HepG2 (cell line): ENCODE data around the gene TTC28. TPM values are rescaled to one million over a fixed set of nuclear protein-coding genes. Genes with fewer than 3 reads are reported as not detected.

Experiments
- ATAC-seq: fragments of 200-7000 bp; cut with Tn5 transposase; 3 replicates; pipeline ENCODE4 v1.9.1; 2020; ENCODE audit warnings: mild to moderate bottlenecking, moderate library complexity
- BruUV-seq: library from RNA; stranded (reverse); fragments of 400-500 nt; replicated peaks from 2 replicates; lab custom pipeline; 2021; lab: Mats Ljungman, UMichigan
- CTCF ChIA-PET: fragments of 300-600 bp; formaldehyde crosslinking; extraction: SDS; loops from one replicate; lab custom pipeline; 2021; ENCODE audit warnings: low total read pairs, inconsistent platforms, low intra/inter-chr PET ratio; lab: Yijun Ruan, JAX
- POLR2A ChIA-PET: fragments of 350-600 bp; sonication (Branson Sonifier 250); formaldehyde crosslinking; loops from one replicate; lab custom pipeline; 2020; ENCODE audit warnings: antibody characterized with exemption, inconsistent platforms; lab: Yijun Ruan, JAX
- DNase-seq: peaks from one replicate; pipeline ENCODE4 v3.0.0-alpha.2; 2015; ENCODE audit warnings: low spot score
- FAIRE-seq: peaks from 3 replicates; lab custom pipeline; 2011; peaks lifted over from hg19 to GRCh38; lab: Jason Lieb, UNC
- H2AFZ ChIP-seq: one replicate; pipeline ENCODE4 v1.6.1; 2011; ENCODE audit warnings: low read length, inconsistent platforms
- H3K27ac ChIP-seq: fragments of 300-600 bp; 3 replicates; pipeline ENCODE4 v1.8.0; 2011; ENCODE audit warnings: mixed run types, mild to moderate bottlenecking, mixed read lengths, low read length, inconsistent platforms; ENCODE audit not compliant: insufficient read depth; ENCODE audit errors: extremely low read length
- H3K27me3 ChIP-seq, 2 experiments: fragments of 200-600 bp in 1 of 2; 2 replicates in 1 of 2; 3 replicates in 1 of 2; pipeline versions ENCODE4 v1.6.0 to v1.8.0; 2011; ENCODE audit warnings: low read length in 2 of 2, mild to moderate bottlenecking in 2 of 2, moderate library complexity in 2 of 2, inconsistent platforms in 1 of 2; ENCODE audit not compliant: insufficient read depth in 2 of 2, control insufficient read depth in 1 of 2
- H3K36me3 ChIP-seq, 2 experiments: fragments of 200-600 bp in 1 of 2; replicated peaks in 1 of 2; 2 replicates in 1 of 2; 3 replicates in 1 of 2; pipeline versions ENCODE4 v1.5.1 to v1.8.0; 2011; ENCODE audit warnings: low read length in 2 of 2, inconsistent platforms in 1 of 2; ENCODE audit not compliant: insufficient read depth in 2 of 2, control insufficient read depth in 1 of 2
- H3K4me1 ChIP-seq: 2 replicates; pipeline ENCODE4 v1.5.1; 2012; ENCODE audit warnings: low read length, inconsistent platforms; ENCODE audit not compliant: insufficient read depth
- H3K4me2 ChIP-seq: 2 replicates; pipeline ENCODE4 v1.6.0; 2011; ENCODE audit warnings: low read depth, low read length, inconsistent platforms
- H3K4me3 ChIP-seq, 3 experiments: fragments of 200-600 bp in 1 of 3; sonication (generic), shearing (Covaris generic) in 1 of 3; replicated peaks in 1 of 3; 2 replicates each; pipeline ENCODE4 v1.5.1; 2011 to 2016; ENCODE audit warnings: low read length in 3 of 3, inconsistent platforms in 2 of 3, low read depth in 2 of 3, mild to moderate bottlenecking in 2 of 3, control low read depth in 1 of 3, mixed read lengths in 1 of 3; ENCODE audit not compliant: insufficient read depth in 1 of 3
- H3K79me2 ChIP-seq: one replicate; pipeline ENCODE4 v1.6.1; 2011; ENCODE audit warnings: low read length, inconsistent platforms; ENCODE audit not compliant: insufficient read depth
- H3K9ac ChIP-seq: 2 replicates; pipeline ENCODE4 v1.6.0; 2011; ENCODE audit warnings: mild to moderate bottlenecking, low read depth, low read length, inconsistent platforms; ENCODE audit not compliant: insufficient read depth
- H3K9me3 ChIP-seq: 2 replicates; pipeline ENCODE4 v1.5.1; 2012; ENCODE audit warnings: mild to moderate bottlenecking, low read length
- H4K20me1 ChIP-seq: 2 replicates; pipeline ENCODE4 v1.6.0; 2011; ENCODE audit warnings: inconsistent platforms, mild to moderate bottlenecking, low read length, moderate library complexity; ENCODE audit not compliant: insufficient read depth
- CHD4 ChIP-seq: fragments of 200-600 bp; sonication (generic); IDR thresholded peaks from 2 replicates; pipeline ENCODE4 v1.7.0; 2017; ENCODE audit warnings: mild to moderate bottlenecking, low read length, borderline replicate concordance
- IRF2 ChIP-seq: IDR thresholded peaks from 2 replicates; pipeline ENCODE4 v1.6.1; 2018; ENCODE audit warnings: missing genetic modification reagents, missing compliant biosample characterization
- KLF6 ChIP-seq: IDR thresholded peaks from 2 replicates; pipeline ENCODE4 v1.8.0; 2016; ENCODE audit warnings: missing biosample characterization, missing genetic modification reagents
- LRRFIP1 ChIP-seq: sonication (generic); formaldehyde crosslinking; conservative IDR thresholded peaks from 2 replicates; pipeline ENCODE4 v1.4.0; 2020; ENCODE audit warnings: missing genetic modification reagents
- NCOA2 ChIP-seq: sonication (generic); formaldehyde crosslinking; IDR thresholded peaks from 2 replicates; pipeline ENCODE4 v1.8.0; 2022; ENCODE audit warnings: inconsistent platforms
- NFE2L2 ChIP-seq: fragments of 150-350 bp; IDR thresholded peaks from 2 replicates; pipeline ENCODE4 v1.6.1; 2014; ENCODE audit warnings: low read length
- PCBP2 ChIP-seq: fragments of 200-400 bp; formaldehyde crosslinking; optimal IDR thresholded peaks from 2 replicates; pipeline ENCODE3; 2018; ENCODE audit warnings: low read length, low read depth; ENCODE audit not compliant: poor library complexity, severe bottlenecking
- SNAPC4 ChIP-seq: sonication (generic); formaldehyde crosslinking; IDR thresholded peaks from 2 replicates; pipeline ENCODE4 v1.4.0; 2020; ENCODE audit warnings: mild to moderate bottlenecking, missing genetic modification reagents
- STAG1 ChIP-seq: sonication (generic); formaldehyde crosslinking; IDR thresholded peaks from 2 replicates; pipeline ENCODE4 v1.4.0; 2020; ENCODE audit warnings: missing genetic modification reagents
- YEATS2 ChIP-seq: sonication (generic); formaldehyde crosslinking; IDR thresholded peaks from 2 replicates; pipeline ENCODE4 v1.4.0; 2020; ENCODE audit warnings: missing genetic modification reagents, borderline replicate concordance
- ZNF18 ChIP-seq: sonication (generic); formaldehyde crosslinking; IDR thresholded peaks from 2 replicates; pipeline ENCODE4 v1.8.0; 2022; ENCODE audit warnings: mild to moderate bottlenecking, missing genetic modification reagents; ENCODE audit not compliant: insufficient replicate concordance
- ZNF333 ChIP-seq: sonication (generic); formaldehyde crosslinking; IDR thresholded peaks from 2 replicates; pipeline ENCODE4 v1.4.0; 2020; ENCODE audit warnings: mild to moderate bottlenecking, missing genetic modification reagents, borderline replicate concordance
- ZNF414 ChIP-seq: sonication (generic); formaldehyde crosslinking; IDR thresholded peaks from 2 replicates; pipeline ENCODE4 v1.5.0; 2020; ENCODE audit warnings: missing genetic modification reagents
- ZNF775 ChIP-seq: sonication (generic); formaldehyde crosslinking; IDR thresholded peaks from 2 replicates; pipeline ENCODE4 v1.4.0; 2020; ENCODE audit warnings: missing genetic modification reagents, mild to moderate bottlenecking, moderate library complexity, borderline replicate concordance
- WGBS: methylation state at CpG from one replicate; pipeline ENCODE4 v1.1.6; 2017; ENCODE audit warnings: low lambda C conversion rate; 5-methylcytosine and 5-hydroxymethylcytosine counted together
- in situ Hi-C: cut with HindIII; loops from 2 replicates; pipeline ENCODE4 v1.10.0; 2017; ENCODE audit warnings: low pct_unique_long_range_greater_than_20kb; ENCODE audit not compliant: extremely low pct_ligation_motif_present
- intact Hi-C: fragments of 100-400 bp; cut with micrococcal nuclease; formaldehyde crosslinking; loops from one replicate; pipeline ENCODE4 v1.10.0; 2022; ENCODE audit not compliant: unreplicated experiment
- polyA plus RNA-seq, 8 experiments: library from polyadenylated mRNA; depleted of rRNA in 3 of 8; stranded (reverse) in 7 of 8; unstranded in 1 of 8; fragments of >200 nt; fragmentation: Illumina TruSeq in 4 of 8; extraction: Trizol in 4 of 8; gene quantifications; 2 replicates each; pipeline versions ENCODE4 v1.2.1 to v1.2.3, GENCODE V29; 2011 to 2016; ENCODE audit warnings: low read depth in 4 of 8, missing spikeins in 1 of 8, mixed read lengths in 1 of 8; ENCODE audit not compliant: insufficient read depth in 1 of 8
- total RNA-seq, 5 experiments: library from RNA; depleted of rRNA; stranded (reverse); fragments of >200 nt; fragmentation: Illumina TruSeq; extraction: Trizol; gene quantifications; 2 replicates each; pipeline ENCODE4 v1.2.3, GENCODE V29; 2016; ENCODE audit warnings: low read depth in 1 of 5

TTC28 gene
- total and polyA plus RNA-seq, 2 of the 13 experiments (the other 11 are each of a cell fraction or from before 2014, with no cell fraction given), result 4.2 to 13.1 TPM

GRCh38 chr22:28412109-28412508 lies 267.5 kb downstream of the TTC28 start (continued):
- TF ChIP-seq YEATS2 (CRISPR knock-in tag), result no peak

GRCh38 chr22:28411125-28411524 lies 268.5 kb downstream of the TTC28 start:
- H3K9me3 ChIP-seq, result no peaks in the 10 kb centered on the region
- no peaks in the 10 kb centered on the region for H4K20me1 ChIP-seq
- ATAC-seq (no peak), FAIRE-seq (no peak), DNase-seq (no peak)
- H3K27me3 ChIP-seq, result no peaks in the 10 kb centered on the region
- no peaks in the 10 kb centered on the region for H3K79me2 ChIP-seq
- H2AFZ ChIP-seq, result no peak overlapping the region
- H3K4me3 ChIP-seq, result no peak overlapping the region
- in situ Hi-C loops, result no loop called here
- POLR2A ChIA-PET, result no interaction called here
- TF ChIP-seq ZNF18 (no peak), SNAPC4 (CRISPR knock-in tag) (no peak), ZNF333 (CRISPR knock-in tag) (no peak), NFE2L2 (no peak), LRRFIP1 (CRISPR knock-in tag) (no peak), KLF6 (CRISPR knock-in tag) (no peak), IRF2 (CRISPR knock-in tag) (no peak), NCOA2 (CRISPR knock-in tag) (no peak), PCBP2 (no peak), STAG1 (CRISPR knock-in tag) (no peak), ZNF414 (CRISPR knock-in tag) (no peak), ZNF775 (CRISPR knock-in tag) (no peak), CHD4 (no peak)
- no peak overlapping the region for H3K9ac ChIP-seq
- intact Hi-C loops, result no loop called here
- H3K27ac ChIP-seq, result no peak overlapping the region
- BruUV-seq, result no TSS peak
- CTCF ChIA-PET, result no interaction called here
- 94% methylated on average over 4 of the region's 4 CpGs for WGBS
- peaks cover 10% of the 10 kb centered on the region for H3K4me1 ChIP-seq
- H3K4me2 ChIP-seq, result no peak overlapping the region
- no peaks in the 10 kb centered on the region for H3K36me3 ChIP-seq
